WTC11 (cell line): ENCODE data around the gene CTCF. TPM values are rescaled to one million over a fixed set of nuclear protein-coding genes. Genes with fewer than 3 reads are reported as not detected.

Experiments used
- ATAC-seq: fragments of 200-7000 bp; cut with Tn5 transposase; 2 replicates; pipeline ENCODE4 v1.10.0; 2021; ENCODE audit warnings: mild to moderate bottlenecking, moderate library complexity
- CTCF ChIA-PET: fragments of 300-600 bp; sonication (Branson Sonifier 250); formaldehyde crosslinking; loops from one replicate; lab custom pipeline; 2021; ENCODE audit warnings: antibody characterized with exemption; lab: Charles Lee
- POLR2A ChIA-PET: fragments of 350-600 bp; sonication (Branson Sonifier 250); formaldehyde crosslinking; loops from one replicate; lab custom pipeline; 2021; ENCODE audit warnings: antibody characterized with exemption; lab: Charles Lee
- DNase-seq: peaks from one replicate; pipeline ENCODE4 v3.0.0; 2021; ENCODE audit warnings: low spot score
- H3K27ac Mint-ChIP-seq: 2 replicates; pipeline ENCODE4 v1.8.0; 2021; ENCODE audit warnings: mixed read lengths
- H3K27me3 Mint-ChIP-seq: 2 replicates; pipeline ENCODE4 v1.8.0; 2021; ENCODE audit warnings: low read depth, mild to moderate bottlenecking, moderate library complexity, mixed read lengths
- H3K36me3 Mint-ChIP-seq: 2 replicates; pipeline ENCODE4 v1.8.0; 2021; ENCODE audit warnings: mixed read lengths
- H3K4me1 Mint-ChIP-seq: 2 replicates; pipeline ENCODE4 v1.8.0; 2022; ENCODE audit warnings: mixed read lengths
- H3K4me3 Mint-ChIP-seq: 2 replicates; pipeline ENCODE4 v1.8.0; 2021; ENCODE audit warnings: mild to moderate bottlenecking, moderate library complexity, mixed read lengths
- H3K9me3 Mint-ChIP-seq: 2 replicates; pipeline ENCODE4 v1.8.0; 2021; ENCODE audit warnings: mixed read lengths
- ELF4 ChIP-seq: sonication (generic); formaldehyde crosslinking; IDR thresholded peaks from 2 replicates; pipeline ENCODE4 v1.8.1; 2022; ENCODE audit warnings: low read depth, mild to moderate bottlenecking, moderate library complexity, missing genetic modification reagents
- FOXK1 ChIP-seq: sonication (generic); formaldehyde crosslinking; IDR thresholded peaks from 2 replicates; pipeline ENCODE4 v1.8.0; 2022; ENCODE audit warnings: mild to moderate bottlenecking, moderate library complexity, missing genetic modification reagents
- PRRX2 ChIP-seq: fragments of 250-450 bp; sonication (Bioruptor Pico); IDR thresholded peaks from 2 replicates; pipeline ENCODE4 v1.8.0; 2021; ENCODE audit warnings: mild to moderate bottlenecking
- RELA ChIP-seq: sonication (generic); formaldehyde crosslinking; IDR thresholded peaks from 2 replicates; pipeline ENCODE4 v1.8.1; 2022; ENCODE audit warnings: missing genetic modification reagents, mild to moderate bottlenecking, borderline replicate concordance
- ZNF121 ChIP-seq: sonication (generic); formaldehyde crosslinking; IDR thresholded peaks from 2 replicates; pipeline ENCODE4 v1.8.0; 2023; ENCODE audit warnings: missing genetic modification reagents
- ZNF138 ChIP-seq: sonication (generic); formaldehyde crosslinking; conservative IDR thresholded peaks from 2 replicates; pipeline ENCODE4 v1.8.1; 2022; ENCODE audit warnings: mild to moderate bottlenecking, moderate library complexity, missing genetic modification reagents
- ZNF232 ChIP-seq: sonication (generic); formaldehyde crosslinking; IDR thresholded peaks from 2 replicates; pipeline ENCODE4 v1.8.0; 2022; ENCODE audit warnings: mild to moderate bottlenecking, missing genetic modification reagents
- total RNA-seq: library from RNA; stranded (reverse); gene quantifications from 3 replicates; pipeline ENCODE4 v1.2.3, GENCODE V29; 2021
- TF ChIP-seq, protein P1 (sequence below): sonication (generic); formaldehyde crosslinking; IDR thresholded peaks from 2 replicates; pipeline ENCODE4 v1.8.1; 2023; ENCODE audit warnings: mild to moderate bottlenecking, missing genetic modification reagents, borderline replicate concordance
- TF ChIP-seq, protein P2 (sequence below): fragments of 250-450 bp; sonication (Bioruptor Pico); IDR thresholded peaks from 2 replicates; pipeline ENCODE4 v1.9.0; 2021; ENCODE audit warnings: moderate library complexity, mild to moderate bottlenecking, inconsistent platforms, borderline replicate concordance
- TF ChIP-seq, protein P3 (sequence below): fragments of 250-450 bp; sonication (Bioruptor Pico); IDR thresholded peaks from 2 replicates; pipeline ENCODE4 v1.9.0; 2021; ENCODE audit warnings: mild to moderate bottlenecking
- TF ChIP-seq, protein P4 (sequence below): sonication (generic); formaldehyde crosslinking; IDR thresholded peaks from 2 replicates; pipeline ENCODE4 v1.8.0; 2023; ENCODE audit warnings: missing genetic modification reagents, mild to moderate bottlenecking, borderline replicate concordance
- TF ChIP-seq, protein P5 (sequence below): sonication (generic); formaldehyde crosslinking; IDR thresholded peaks from 2 replicates; pipeline ENCODE4 v1.8.1; 2022; ENCODE audit warnings: low read depth, missing genetic modification reagents, borderline replicate concordance
- TF ChIP-seq, protein P6 (sequence below): fragments of 250-450 bp; sonication (Bioruptor Pico); conservative IDR thresholded peaks from 2 replicates; pipeline ENCODE4 v1.9.0; 2021; ENCODE audit warnings: mild to moderate bottlenecking
- TF ChIP-seq, protein P7 (sequence below): sonication (generic); formaldehyde crosslinking; IDR thresholded peaks from 2 replicates; pipeline ENCODE4 v1.8.0; 2022; ENCODE audit warnings: mild to moderate bottlenecking, missing genetic modification reagents

Gene CTCF
- total RNA-seq, 1 experiment from 2014 or later = 55.4 TPM

DNA sequence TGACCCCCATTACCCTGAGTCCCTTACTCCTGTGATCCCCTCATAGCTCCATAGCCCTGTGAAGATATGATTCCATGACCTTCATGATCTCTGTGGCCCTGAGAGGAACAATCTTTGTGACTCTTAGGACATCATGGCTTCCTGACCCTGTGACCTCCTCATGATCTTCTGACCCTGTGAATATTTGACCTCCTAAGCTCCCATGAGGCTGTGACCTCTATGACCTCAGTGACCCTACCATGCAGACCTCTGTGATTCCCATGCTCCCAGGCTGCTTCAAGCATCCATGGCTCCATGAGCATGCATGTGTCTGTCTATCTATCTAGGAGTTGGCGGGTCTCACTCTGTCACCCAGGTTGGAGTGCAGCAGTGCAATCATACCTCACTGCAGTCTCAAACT is 21.6 kb upstream of the CTCF start (continued):
- TF ChIP-seq, protein P1, sequence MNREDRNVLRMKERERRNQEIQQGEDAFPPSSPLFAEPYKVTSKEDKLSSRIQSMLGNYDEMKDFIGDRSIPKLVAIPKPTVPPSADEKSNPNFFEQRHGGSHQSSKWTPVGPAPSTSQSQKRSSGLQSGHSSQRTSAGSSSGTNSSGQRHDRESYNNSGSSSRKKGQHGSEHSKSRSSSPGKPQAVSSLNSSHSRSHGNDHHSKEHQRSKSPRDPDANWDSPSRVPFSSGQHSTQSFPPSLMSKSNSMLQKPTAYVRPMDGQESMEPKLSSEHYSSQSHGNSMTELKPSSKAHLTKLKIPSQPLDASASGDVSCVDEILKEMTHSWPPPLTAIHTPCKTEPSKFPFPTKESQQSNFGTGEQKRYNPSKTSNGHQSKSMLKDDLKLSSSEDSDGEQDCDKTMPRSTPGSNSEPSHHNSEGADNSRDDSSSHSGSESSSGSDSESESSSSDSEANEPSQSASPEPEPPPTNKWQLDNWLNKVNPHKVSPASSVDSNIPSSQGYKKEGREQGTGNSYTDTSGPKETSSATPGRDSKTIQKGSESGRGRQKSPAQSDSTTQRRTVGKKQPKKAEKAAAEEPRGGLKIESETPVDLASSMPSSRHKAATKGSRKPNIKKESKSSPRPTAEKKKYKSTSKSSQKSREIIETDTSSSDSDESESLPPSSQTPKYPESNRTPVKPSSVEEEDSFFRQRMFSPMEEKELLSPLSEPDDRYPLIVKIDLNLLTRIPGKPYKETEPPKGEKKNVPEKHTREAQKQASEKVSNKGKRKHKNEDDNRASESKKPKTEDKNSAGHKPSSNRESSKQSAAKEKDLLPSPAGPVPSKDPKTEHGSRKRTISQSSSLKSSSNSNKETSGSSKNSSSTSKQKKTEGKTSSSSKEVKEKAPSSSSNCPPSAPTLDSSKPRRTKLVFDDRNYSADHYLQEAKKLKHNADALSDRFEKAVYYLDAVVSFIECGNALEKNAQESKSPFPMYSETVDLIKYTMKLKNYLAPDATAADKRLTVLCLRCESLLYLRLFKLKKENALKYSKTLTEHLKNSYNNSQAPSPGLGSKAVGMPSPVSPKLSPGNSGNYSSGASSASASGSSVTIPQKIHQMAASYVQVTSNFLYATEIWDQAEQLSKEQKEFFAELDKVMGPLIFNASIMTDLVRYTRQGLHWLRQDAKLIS (CRISPR knock-in tag) = no peak
- TF ChIP-seq PRRX2 (CRISPR knock-in tag) (no peak), ZNF232 (CRISPR knock-in tag) (no peak), ELF4 (CRISPR knock-in tag) (no peak)

DNA sequence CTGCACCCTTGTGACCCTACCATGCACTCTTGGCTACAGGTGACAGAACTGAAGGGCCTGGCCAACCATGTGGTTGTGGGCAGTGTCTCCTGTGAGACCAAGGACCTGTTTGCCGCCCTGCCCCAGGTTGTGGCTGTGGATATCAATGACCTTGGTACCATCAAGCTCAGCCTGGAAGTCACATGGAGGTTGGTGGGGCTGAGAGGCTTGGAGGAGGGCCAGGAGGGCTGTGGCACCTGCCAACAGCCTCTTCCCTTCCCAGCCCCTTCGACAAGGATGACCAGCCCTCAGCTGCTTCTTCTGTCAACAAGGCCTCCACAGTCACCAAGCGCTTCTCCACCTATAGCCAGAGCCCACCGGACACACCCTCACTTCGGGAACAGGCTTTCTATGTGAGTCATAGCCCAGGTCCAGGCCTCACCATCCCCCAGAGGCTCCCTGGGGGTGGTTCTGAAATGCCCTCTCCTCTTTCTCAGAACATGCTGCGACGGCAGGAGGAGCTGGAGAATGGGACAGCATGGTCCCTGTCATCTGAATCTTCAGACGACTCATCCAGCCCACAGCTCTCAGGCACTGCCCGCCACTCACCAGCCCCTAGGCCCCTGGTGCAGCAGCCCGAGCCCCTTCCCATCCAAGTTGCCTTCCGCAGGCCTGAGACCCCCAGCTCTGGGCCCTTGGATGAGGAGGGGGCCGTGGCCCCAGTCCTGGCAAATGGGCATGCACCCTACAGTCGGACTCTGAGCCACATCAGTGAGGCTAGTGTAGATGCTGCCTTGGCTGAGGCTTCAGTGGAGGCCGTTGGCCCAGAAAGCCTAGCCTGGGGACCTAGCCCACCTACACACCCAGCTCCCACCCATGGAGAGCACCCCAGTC is 20.7 kb upstream of the CTCF start:
- H3K4me1 Mint-ChIP-seq = peaks cover 13% of the 10 kb centered on the region
- CTCF ChIA-PET = interaction anchor here (0.6 to 13.9 kb wide), 3 partner anchors 20 to 1605 kb away, joined by 3 to 184 read pairs (median 4); no protein-coding TSS in a partner anchor

More for the DNA sequence above, 20.7 kb upstream of the CTCF start:
- no peak overlapping the region for H3K4me3 Mint-ChIP-seq
- POLR2A ChIA-PET = interaction anchor here (0.9 kb wide), 1 partner anchor 9 kb away, joined by 3 read pairs; no protein-coding TSS in a partner anchor
- no peaks in the 10 kb centered on the region for H3K9me3 Mint-ChIP-seq
- no peak overlapping the region for H3K27ac Mint-ChIP-seq
- peaks cover 61% of the 10 kb centered on the region for H3K27me3 Mint-ChIP-seq
- DNase-seq (no peak), ATAC-seq (no peak)
- TF ChIP-seq, protein P2, sequence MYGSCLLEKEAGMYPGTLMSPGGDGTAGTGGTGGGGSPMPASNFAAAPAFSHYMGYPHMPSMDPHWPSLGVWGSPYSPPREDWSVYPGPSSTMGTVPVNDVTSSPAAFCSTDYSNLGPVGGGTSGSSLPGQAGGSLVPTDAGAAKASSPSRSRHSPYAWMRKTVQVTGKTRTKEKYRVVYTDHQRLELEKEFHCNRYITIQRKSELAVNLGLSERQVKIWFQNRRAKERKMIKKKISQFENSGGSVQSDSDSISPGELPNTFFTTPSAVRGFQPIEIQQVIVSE (CRISPR knock-in tag) = no peak
- no peak for TF ChIP-seq ZNF138 (CRISPR knock-in tag)
- TF ChIP-seq, protein P3, sequence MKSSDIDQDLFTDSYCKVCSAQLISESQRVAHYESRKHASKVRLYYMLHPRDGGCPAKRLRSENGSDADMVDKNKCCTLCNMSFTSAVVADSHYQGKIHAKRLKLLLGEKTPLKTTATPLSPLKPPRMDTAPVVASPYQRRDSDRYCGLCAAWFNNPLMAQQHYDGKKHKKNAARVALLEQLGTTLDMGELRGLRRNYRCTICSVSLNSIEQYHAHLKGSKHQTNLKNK (CRISPR knock-in tag) = no peak
- no peak for TF ChIP-seq FOXK1 (CRISPR knock-in tag)
- TF ChIP-seq ZNF121 (CRISPR knock-in tag) = no peak
- TF ChIP-seq, protein P4, sequence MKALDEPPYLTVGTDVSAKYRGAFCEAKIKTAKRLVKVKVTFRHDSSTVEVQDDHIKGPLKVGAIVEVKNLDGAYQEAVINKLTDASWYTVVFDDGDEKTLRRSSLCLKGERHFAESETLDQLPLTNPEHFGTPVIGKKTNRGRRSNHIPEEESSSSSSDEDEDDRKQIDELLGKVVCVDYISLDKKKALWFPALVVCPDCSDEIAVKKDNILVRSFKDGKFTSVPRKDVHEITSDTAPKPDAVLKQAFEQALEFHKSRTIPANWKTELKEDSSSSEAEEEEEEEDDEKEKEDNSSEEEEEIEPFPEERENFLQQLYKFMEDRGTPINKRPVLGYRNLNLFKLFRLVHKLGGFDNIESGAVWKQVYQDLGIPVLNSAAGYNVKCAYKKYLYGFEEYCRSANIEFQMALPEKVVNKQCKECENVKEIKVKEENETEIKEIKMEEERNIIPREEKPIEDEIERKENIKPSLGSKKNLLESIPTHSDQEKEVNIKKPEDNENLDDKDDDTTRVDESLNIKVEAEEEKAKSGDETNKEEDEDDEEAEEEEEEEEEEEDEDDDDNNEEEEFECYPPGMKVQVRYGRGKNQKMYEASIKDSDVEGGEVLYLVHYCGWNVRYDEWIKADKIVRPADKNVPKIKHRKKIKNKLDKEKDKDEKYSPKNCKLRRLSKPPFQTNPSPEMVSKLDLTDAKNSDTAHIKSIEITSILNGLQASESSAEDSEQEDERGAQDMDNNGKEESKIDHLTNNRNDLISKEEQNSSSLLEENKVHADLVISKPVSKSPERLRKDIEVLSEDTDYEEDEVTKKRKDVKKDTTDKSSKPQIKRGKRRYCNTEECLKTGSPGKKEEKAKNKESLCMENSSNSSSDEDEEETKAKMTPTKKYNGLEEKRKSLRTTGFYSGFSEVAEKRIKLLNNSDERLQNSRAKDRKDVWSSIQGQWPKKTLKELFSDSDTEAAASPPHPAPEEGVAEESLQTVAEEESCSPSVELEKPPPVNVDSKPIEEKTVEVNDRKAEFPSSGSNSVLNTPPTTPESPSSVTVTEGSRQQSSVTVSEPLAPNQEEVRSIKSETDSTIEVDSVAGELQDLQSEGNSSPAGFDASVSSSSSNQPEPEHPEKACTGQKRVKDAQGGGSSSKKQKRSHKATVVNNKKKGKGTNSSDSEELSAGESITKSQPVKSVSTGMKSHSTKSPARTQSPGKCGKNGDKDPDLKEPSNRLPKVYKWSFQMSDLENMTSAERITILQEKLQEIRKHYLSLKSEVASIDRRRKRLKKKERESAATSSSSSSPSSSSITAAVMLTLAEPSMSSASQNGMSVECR (CRISPR knock-in tag) = no peak
- TF ChIP-seq, protein P5, sequence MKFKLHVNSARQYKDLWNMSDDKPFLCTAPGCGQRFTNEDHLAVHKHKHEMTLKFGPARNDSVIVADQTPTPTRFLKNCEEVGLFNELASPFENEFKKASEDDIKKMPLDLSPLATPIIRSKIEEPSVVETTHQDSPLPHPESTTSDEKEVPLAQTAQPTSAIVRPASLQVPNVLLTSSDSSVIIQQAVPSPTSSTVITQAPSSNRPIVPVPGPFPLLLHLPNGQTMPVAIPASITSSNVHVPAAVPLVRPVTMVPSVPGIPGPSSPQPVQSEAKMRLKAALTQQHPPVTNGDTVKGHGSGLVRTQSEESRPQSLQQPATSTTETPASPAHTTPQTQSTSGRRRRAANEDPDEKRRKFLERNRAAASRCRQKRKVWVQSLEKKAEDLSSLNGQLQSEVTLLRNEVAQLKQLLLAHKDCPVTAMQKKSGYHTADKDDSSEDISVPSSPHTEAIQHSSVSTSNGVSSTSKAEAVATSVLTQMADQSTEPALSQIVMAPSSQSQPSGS (CRISPR knock-in tag) = no peak
- TF ChIP-seq, protein P6, sequence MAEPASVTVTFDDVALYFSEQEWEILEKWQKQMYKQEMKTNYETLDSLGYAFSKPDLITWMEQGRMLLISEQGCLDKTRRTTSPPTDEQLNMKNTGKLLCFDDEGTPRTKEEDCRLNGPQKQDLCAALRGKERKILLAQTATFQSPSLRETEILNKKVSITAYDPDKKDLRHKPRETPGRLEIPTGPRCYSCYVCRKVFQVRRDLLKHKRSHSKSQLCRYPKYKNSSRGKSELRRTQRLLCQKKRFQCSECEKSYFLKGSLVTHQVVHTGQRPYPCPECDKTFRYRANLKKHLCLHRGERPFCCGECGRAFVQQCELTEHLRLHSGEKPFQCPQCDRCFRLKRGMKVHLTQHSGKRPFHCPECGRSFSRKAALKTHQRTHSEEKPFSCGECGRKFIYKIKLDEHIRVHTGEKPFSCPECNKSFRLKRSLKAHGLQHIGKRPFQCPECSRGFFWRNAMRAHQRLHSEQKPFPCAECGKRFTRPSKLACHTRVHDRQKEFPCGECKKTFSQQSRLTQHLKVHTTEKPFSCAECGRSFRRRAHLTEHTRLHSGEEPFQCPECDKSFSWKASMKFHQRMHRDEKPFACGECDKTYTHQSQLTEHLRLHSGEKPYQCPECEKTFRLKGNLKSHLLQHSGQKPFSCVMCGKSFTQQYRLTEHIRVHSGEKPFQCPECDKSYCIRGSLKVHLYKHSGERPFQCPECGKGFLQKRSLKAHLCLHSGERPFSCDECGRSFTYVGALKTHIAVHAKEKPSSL = no peak
- TF ChIP-seq, protein P7, sequence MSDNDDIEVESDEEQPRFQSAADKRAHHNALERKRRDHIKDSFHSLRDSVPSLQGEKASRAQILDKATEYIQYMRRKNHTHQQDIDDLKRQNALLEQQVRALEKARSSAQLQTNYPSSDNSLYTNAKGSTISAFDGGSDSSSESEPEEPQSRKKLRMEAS = no peak
- TF ChIP-seq RELA = no peak
- H3K36me3 Mint-ChIP-seq = peaks cover 2% of the 10 kb centered on the region; the same call in 1 of the 2 replicates
